Stimulated activated CD4-positive, alpha-beta T cell treated with anti-CD3 and anti-CD28 coated beads, Interleukin-1b, Interleukin-23, amount 100 ng/mL, for 1 hour (primary cell): ENCODE measurements around the gene GPS1.
A peak's percentile ranks its signal among the peaks of the same experiment; 100 is the strongest.

Experiments used
- DNase-seq, 2 donors: peaks; one replicate each; pipeline ENCODE4 v3.0.0-alpha.2; 2020; ENCODE audit warnings: low read depth in 2 of 2

The GPS1 gene

DNA sequence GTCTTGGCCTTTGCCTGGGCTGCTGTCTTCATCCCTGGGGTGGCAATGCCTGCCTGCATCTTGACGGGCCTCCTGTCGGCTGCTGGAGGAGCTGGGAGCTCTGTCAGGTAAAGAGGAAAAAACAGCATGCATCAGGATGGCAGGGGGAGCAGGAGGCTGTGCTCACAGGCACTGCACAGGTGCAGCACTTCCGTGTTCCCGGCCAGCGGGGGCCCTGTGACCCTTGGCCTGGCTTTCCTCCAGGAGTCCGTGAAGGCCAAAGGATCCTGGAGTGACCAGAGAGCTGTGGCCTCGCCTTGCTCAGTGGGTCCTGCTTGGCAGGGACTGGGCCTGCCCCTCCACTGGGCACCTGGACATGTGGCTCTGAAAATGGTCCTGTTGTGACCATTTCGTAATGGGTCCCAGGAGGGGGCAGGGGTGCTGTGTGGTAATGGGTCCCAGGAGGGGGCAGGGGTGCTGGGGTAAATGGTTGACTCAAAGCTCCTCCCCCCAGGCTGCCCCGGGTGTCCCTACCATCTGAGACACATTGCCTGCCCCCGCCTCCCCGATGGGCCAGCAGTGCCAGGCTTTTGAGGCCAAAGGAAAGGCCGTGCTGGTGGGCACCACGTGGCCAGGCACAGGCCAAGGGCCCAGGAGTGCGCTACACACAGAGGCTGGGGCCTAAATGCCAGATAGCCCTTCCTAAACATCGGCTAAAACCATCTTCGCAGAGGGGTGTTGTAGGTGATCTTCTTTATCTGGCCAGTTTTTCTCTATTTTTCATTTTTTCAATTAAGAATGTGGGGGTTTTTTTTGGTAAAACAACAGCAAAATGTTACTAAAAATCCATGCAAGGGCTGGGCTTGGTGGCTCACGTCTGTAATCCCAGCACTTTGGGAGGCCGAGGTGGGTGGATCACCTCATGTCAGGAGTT lies 50.3 kb downstream of the GPS1 start:
- DNase-seq, result no peak

DNA sequence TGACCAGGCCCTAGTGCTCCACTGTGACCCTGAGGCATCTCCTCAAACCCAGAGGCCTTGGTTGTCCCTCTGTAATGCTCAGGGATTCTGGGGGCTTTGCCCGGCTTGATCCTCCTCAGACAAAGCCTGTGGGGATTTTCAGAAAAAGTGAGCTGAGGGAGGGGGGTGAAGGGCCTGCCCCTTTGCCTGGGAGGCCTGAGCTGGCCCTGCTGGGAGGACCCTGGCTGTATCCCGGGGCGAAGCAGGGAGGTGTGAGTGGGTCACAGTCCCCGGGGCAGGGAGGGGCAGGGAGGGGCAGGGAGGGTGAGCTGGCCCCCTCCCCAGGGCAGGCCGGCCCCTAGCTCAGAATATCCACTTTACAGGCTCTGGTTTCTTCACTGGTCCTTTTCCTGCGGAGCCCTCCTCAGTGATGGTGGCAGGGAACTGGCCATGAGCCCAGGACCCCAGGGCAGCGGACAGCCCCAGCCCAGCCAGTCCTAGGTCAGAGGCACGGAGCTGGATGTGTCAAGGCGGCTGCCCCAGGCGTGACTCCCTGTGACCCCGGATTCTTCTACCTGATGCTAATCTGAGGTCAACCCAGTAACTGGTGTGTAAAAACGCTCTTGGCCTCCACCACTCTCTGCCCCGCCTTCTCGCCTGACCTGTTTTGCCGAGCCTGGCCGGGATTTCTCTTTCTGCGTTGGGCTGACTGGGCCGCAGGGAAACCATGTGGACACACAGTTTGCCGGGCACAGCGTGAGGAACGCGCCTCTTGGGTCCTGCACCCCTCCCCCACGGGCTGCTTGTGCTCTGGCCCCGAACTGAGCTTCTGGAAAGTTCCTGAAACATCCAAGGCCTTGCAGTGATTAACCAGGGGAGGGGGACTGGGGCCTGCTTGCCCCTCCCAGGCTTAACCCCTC lies 52.1 kb downstream of the GPS1 start:
- no peak for DNase-seq

DNA sequence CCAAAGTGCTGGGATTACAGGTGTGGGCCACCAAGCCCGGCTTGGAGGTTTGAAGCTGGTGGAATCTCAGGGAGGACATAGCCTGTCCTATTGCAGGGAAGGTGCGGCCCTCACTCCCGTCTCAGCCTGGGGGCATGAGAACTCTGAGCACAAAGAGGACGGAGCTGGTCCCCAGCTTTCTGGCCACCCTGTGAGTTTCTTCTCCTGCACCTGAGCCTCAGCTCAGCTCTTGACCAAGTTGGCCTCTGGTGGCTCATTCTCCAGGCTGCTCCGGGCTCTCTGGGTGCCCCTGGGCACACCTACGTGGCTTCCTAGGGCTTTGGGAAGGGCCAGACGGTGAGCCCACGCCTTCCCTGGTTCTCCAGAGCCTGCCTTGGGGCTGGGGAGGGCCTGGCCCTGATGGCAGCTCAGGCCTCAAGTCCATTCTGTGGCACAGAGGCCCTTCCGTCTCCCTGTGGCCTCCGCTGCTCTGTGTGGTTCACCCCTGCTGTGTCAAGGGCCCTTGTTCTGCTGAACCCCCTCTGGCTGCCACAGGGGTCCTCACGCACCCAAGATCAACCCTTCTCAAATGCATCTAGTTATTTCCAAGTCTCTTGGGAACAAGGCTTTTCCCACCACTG lies 53.2 kb downstream of the GPS1 start:
- DNase-seq, result no peak

DNA sequence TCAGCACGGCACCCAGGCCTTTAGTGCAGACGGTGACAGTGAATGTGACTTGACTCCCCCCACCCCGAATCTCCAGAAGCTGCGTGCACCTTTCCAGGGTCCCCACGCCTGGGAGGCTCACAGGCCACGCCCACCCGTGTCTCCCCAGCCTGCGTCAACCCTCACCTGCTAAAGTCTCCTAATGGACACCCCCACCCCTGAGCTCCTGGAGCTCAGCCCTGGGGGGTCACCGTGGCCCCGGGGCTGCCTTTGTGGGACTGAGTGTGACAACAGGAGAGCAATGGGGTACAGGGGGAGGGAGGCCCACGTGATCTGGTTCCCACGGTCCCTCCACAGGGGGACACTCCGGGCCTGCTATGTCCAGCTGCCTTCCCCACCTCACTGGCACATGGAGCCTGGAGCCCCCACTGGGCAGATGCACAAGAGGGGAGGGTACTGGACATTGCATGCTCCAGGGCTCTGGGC lies 53.8 kb downstream of the GPS1 start:
- no peak for DNase-seq

GRCh38 chr17:82105882-82106687 lies 54.4 kb downstream of the GPS1 start:
- peak in 1 of 2 donors; percentile 23 for DNase-seq

DNA sequence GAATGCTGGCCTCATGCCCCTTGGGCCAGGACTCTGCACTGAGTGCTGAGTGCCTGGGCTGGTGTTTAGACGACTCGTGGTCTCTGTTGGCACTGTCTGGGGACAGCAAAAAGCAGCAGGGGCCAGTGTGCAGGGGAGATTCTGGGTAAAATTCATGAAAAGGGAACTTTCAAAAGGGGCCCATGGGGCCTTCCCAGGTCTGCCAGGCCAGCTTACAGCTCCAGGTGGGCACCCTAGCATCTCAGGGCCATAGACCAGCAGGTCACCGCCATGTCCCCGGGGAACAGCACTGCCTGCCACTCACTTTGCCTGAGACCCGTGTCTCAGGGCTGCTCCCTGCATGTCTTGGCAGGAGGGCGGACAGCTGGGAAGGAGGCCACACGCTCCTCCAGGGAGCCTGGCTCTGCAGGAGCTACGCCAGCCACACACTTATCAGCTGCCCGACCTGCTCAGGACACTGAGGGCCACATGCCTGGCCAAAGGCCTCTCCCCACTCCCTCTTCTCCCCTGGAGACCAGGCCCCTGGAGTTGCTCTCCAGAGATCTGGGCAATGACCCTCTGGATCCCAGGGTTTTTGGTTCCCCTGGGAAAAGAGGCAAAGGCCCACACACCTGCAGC lies 55.1 kb downstream of the GPS1 start:
- DNase-seq, result no peak
